Stimulated activated CD8-positive, alpha-beta memory T cell treated with anti-CD3 and anti-CD28 coated beads, Interleukin-12 subunit alpha, Interleukin-12 subunit beta, amount 100 ng/mL, for 4 hours (primary cell): Measurements from ENCODE around the gene CARD10.

Experiments used
- DNase-seq: peaks from one replicate; pipeline ENCODE4 v3.0.0-alpha.2; 2020; ENCODE audit warnings: low read depth

Gene CARD10

GRCh38 chr22:37462983-37463382 is 56.2 kb downstream of the CARD10 start:
- no peak for DNase-seq

GRCh38 chr22:37462436-37462835 is 56.8 kb downstream of the CARD10 start:
- DNase-seq = no peak

GRCh38 chr22:37461961-37462360 is 57.3 kb downstream of the CARD10 start:
- DNase-seq = no peak

GRCh38 chr22:37460684-37461083 is 58.5 kb downstream of the CARD10 start:
- DNase-seq = no peak

- no peak for DNase-seq
These were observed 60.0 kb downstream of the CARD10 start for GRCh38 chr22:37459206-37459605.

GRCh38 chr22:37457093-37457893 is 61.9 kb downstream of the CARD10 start:
- peak; percentile 56 for DNase-seq

- no peak for DNase-seq
These were observed 62.9 kb downstream of the CARD10 start for GRCh38 chr22:37456346-37456745.

GRCh38 chr22:37455896-37456295 is 63.3 kb downstream of the CARD10 start:
- no peak for DNase-seq

- no peak for DNase-seq
These were observed 64.1 kb downstream of the CARD10 start for GRCh38 chr22:37454857-37455686.

- DNase-seq = no peak
These were observed 65.5 kb downstream of the CARD10 start for GRCh38 chr22:37453696-37454095.

GRCh38 chr22:37451218-37451617 is 68.0 kb downstream of the CARD10 start:
- no peak for DNase-seq

- DNase-seq = no peak
These were observed 69.7 kb downstream of the CARD10 start for GRCh38 chr22:37449331-37450001.

- no peak for DNase-seq
These were observed 70.6 kb downstream of the CARD10 start for GRCh38 chr22:37448516-37449127.

GRCh38 chr22:37445501-37445900 is 73.7 kb downstream of the CARD10 start:
- DNase-seq = no peak

- no peak for DNase-seq
These were observed 75.2 kb downstream of the CARD10 start for GRCh38 chr22:37443977-37444376.

- no peak for DNase-seq
These were observed 76.1 kb downstream of the CARD10 start for GRCh38 chr22:37443086-37443485.

GRCh38 chr22:37442537-37442936 is 76.7 kb downstream of the CARD10 start:
- no peak for DNase-seq

- no peak for DNase-seq
These were observed 77.1 kb downstream of the CARD10 start for GRCh38 chr22:37442135-37442534.

GRCh38 chr22:37440875-37441274 is 78.3 kb downstream of the CARD10 start:
- DNase-seq = no peak
